Measurements from ENCODE around the gene KRT71. TPM values are rescaled to one million over a fixed set of nuclear protein-coding genes. Genes with fewer than 3 reads are reported as not detected.

Gene KRT71
- total RNA-seq, 1 donor from 2014 or later, result not detected

GRCh38 chr12:52551216-52551865, 1.6 kb downstream of the KRT71 start:
- TF ChIP-seq, protein P1, sequence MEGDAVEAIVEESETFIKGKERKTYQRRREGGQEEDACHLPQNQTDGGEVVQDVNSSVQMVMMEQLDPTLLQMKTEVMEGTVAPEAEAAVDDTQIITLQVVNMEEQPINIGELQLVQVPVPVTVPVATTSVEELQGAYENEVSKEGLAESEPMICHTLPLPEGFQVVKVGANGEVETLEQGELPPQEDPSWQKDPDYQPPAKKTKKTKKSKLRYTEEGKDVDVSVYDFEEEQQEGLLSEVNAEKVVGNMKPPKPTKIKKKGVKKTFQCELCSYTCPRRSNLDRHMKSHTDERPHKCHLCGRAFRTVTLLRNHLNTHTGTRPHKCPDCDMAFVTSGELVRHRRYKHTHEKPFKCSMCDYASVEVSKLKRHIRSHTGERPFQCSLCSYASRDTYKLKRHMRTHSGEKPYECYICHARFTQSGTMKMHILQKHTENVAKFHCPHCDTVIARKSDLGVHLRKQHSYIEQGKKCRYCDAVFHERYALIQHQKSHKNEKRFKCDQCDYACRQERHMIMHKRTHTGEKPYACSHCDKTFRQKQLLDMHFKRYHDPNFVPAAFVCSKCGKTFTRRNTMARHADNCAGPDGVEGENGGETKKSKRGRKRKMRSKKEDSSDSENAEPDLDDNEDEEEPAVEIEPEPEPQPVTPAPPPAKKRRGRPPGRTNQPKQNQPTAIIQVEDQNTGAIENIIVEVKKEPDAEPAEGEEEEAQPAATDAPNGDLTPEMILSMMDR (IDR thresholded peaks at IDR 0.05), result no peak
- DNase-seq (ENCODE audit: extremely low spot score, unreplicated experiment), result no peak
- peaks cover 58% of the 10 kb centered on the region for H3K27me3 Mint-ChIP-seq (ENCODE audit: unreplicated experiment)
- H3K4me1 Mint-ChIP-seq (ENCODE audit: unreplicated experiment), result peaks cover 4% of the 10 kb centered on the region
- H3K36me3 Mint-ChIP-seq (ENCODE audit: unreplicated experiment), result no peaks in the 10 kb centered on the region
- no peak overlapping the region for H3K27ac Mint-ChIP-seq (ENCODE audit: unreplicated experiment)
- H3K4me3 Mint-ChIP-seq (ENCODE audit: unreplicated experiment), result no peak overlapping the region
- H3K9me3 Mint-ChIP-seq (ENCODE audit: unreplicated experiment), result no peaks in the 10 kb centered on the region

GRCh38 chr12:52546126-52546525, 6.8 kb downstream of the KRT71 start:
- TF ChIP-seq, protein P1 (IDR thresholded peaks at IDR 0.05), result no peak
- no peaks in the 10 kb centered on the region for H3K9me3 Mint-ChIP-seq (ENCODE audit: unreplicated experiment)
- H3K4me1 Mint-ChIP-seq (ENCODE audit: unreplicated experiment), result peaks cover 2% of the 10 kb centered on the region
- no peak overlapping the region for H3K4me3 Mint-ChIP-seq (ENCODE audit: unreplicated experiment)
- H3K27me3 Mint-ChIP-seq (ENCODE audit: unreplicated experiment), result peaks cover 44% of the 10 kb centered on the region
- H3K36me3 Mint-ChIP-seq (ENCODE audit: unreplicated experiment), result no peaks in the 10 kb centered on the region
- no peak overlapping the region for H3K27ac Mint-ChIP-seq (ENCODE audit: unreplicated experiment)
- no peak for DNase-seq (ENCODE audit: extremely low spot score, unreplicated experiment)

DNA sequence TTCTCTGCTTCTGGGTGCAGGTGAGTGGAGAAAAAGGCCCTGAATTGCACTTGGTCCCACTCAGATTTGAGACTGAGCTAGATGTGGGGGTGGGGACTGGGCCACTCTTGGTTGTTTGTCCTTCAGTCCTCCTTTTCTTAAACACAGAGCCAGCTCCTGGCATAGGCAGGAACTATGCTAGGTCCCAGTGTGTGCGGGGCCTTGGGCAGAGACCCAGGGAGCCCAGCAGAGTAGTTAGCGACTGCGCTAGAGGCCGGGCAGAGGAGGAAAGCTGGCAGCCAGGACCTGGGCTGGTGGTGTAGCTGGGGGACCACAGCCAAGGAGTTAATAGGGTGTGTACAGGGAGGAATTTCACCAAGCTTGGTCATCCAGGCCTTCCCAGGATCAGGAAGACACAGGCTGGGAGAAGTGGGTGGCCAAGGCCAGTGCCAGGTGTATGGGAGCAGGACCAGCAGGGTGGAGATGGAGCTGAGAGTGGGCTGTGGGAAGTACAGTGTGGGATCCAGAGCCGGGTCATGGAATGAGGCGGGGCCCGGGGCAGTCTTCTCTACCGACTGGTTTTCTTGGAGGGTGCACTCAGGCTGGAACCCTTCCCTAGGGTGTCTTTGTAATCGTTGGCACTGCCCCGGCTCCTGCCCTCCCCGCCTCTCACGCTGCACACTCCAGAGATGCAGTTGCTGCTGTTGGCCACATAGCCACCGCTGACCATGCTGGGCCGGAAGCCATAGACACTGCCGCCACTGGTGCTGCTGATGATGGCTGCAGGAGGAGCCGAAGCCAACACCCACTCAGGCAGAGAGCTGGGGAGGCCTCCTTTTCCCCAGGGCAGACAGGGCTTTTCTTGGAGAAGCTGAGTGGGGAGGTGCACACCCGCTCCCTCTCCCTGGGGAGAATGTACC, 8.7 kb downstream of the KRT71 start:
- no peaks in the 10 kb centered on the region for H3K36me3 Mint-ChIP-seq (ENCODE audit: unreplicated experiment)
- H3K27ac Mint-ChIP-seq (ENCODE audit: unreplicated experiment), result no peak overlapping the region
- H3K4me3 Mint-ChIP-seq (ENCODE audit: unreplicated experiment), result no peak overlapping the region
- no peaks in the 10 kb centered on the region for H3K9me3 Mint-ChIP-seq (ENCODE audit: unreplicated experiment)
- peaks cover 30% of the 10 kb centered on the region for H3K27me3 Mint-ChIP-seq (ENCODE audit: unreplicated experiment)
- TF ChIP-seq, protein P1 (IDR thresholded peaks at IDR 0.05), result no peak
- no peak for DNase-seq (ENCODE audit: extremely low spot score, unreplicated experiment)
- H3K4me1 Mint-ChIP-seq (ENCODE audit: unreplicated experiment), result peaks cover 3% of the 10 kb centered on the region

DNA sequence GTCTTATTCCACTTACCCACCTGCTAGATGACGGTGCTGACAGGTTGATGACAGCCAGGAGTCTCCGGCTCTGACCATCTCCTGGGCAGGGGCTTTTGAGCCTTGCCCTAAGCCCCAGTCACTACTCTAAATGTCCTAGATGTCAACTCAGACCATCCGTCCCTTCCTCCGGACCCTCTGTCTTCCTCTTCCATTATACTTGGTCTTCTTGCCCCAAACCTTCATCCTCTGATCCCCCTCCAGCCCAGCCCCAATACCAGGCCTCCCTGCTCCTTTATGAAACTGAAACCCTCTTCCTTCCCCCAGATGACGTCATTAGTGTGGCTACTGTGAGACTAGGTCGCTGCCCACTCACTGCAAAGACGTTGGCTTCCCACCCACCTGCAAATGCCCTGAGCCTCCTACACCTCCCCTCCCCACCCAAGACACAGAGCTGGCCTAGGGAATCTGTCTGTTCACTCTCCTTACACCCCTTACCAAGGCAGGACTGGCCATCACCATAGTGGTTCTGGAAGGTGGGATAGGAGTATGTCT, 10.1 kb downstream of the KRT71 start:
- Mint-ChIP-seq H3K27ac (ENCODE audit: unreplicated experiment) (no peak overlapping the region), H3K36me3 (ENCODE audit: unreplicated experiment) (no peaks in the 10 kb centered on the region), H3K27me3 (ENCODE audit: unreplicated experiment) (peaks cover 24% of the 10 kb centered on the region), H3K4me3 (ENCODE audit: unreplicated experiment) (no peak overlapping the region), H3K9me3 (ENCODE audit: unreplicated experiment) (no peaks in the 10 kb centered on the region), H3K4me1 (ENCODE audit: unreplicated experiment) (peaks cover 7% of the 10 kb centered on the region)
- TF ChIP-seq, protein P1 (IDR thresholded peaks at IDR 0.05), result no peak
- DNase-seq (ENCODE audit: extremely low spot score, unreplicated experiment), result no peak

- Mint-ChIP-seq H3K27ac (ENCODE audit: unreplicated experiment) (no peak overlapping the region), H3K27me3 (ENCODE audit: unreplicated experiment) (peaks cover 24% of the 10 kb centered on the region), H3K9me3 (ENCODE audit: unreplicated experiment) (no peaks in the 10 kb centered on the region), H3K4me1 (ENCODE audit: unreplicated experiment) (peaks cover 7% of the 10 kb centered on the region), H3K36me3 (ENCODE audit: unreplicated experiment) (no peaks in the 10 kb centered on the region), H3K4me3 (ENCODE audit: unreplicated experiment) (no peak overlapping the region)
- TF ChIP-seq, protein P1 (IDR thresholded peaks at IDR 0.05), result no peak
- no peak for DNase-seq (ENCODE audit: extremely low spot score, unreplicated experiment)
Observed at GRCh38 chr12:52542157-52542556, 10.8 kb downstream of the KRT71 start.
